ENCODE results near the gene SORD.
"Not testable (repeated sequence)": the region's sequence is repeated elsewhere in the genome, so short reads cannot be mapped to it uniquely, and the experiment has no call there.

The SORD gene

DNA sequence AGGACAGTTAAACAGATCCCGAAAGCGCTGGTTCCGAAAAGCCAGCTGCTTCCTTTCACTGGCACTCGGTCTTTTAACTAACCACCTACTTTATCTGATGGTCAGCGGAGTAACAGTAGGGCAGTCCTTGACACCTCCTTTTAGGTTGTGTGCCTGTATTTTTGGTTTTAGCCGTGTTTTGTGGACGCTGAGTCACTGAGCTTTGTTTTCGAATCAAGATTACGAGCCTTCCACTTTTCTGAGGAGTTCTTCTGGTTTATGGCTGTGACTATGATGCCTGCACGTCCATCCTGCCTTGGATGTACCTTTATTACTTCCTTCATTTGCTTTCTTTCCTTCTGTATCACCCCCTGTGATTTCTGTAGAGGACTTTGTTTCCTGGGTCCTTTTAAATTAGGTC lies 59.4 kb downstream of the SORD start:
- H3K9ac ChIP-seq; H3K27me3 ChIP-seq; H4K20me1 ChIP-seq; H3K9me3 ChIP-seq (replicated peaks in 1 of 11); H3K4me2 ChIP-seq; H3K36me3 ChIP-seq; H3K27ac ChIP-seq; H3K4me3 ChIP-seq; H3K4me1 ChIP-seq: not testable (repeated sequence)

DNA sequence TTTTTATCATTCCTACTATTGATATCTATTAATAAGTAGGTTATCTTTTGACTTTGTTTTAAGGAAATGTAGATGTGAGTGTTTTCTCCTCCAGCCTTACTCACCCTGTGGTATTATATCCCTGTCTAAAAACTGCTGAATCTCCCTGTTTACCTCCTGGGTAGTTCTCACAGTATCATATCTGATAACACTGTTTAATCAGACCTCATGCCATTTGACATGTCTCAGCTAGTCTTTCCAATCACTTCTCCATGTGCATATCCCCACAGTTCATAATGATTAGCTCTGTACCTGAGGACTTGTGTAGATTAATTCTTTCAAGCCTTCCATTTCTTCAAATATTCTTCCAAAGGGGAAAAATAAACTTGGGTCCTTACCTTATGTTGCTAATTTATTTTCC lies 60.2 kb downstream of the SORD start:
- no peak overlapping the region for H3K4me2 ChIP-seq
- H3K4me1 ChIP-seq: no peaks in the 10 kb centered on the region
- H3K9ac ChIP-seq: no peak overlapping the region
- no peaks in the 10 kb centered on the region for H3K36me3 ChIP-seq
- H3K9me3 ChIP-seq (replicated peaks in 1 of 11): no peaks in the 10 kb centered on the region
- H3K27ac ChIP-seq: no peak overlapping the region
- no peaks in the 10 kb centered on the region for H3K27me3 ChIP-seq
- TF ChIP-seq Cebpa-rat (IDR thresholded peaks at IDR 0.05): no peak
- no peaks in the 10 kb centered on the region for H4K20me1 ChIP-seq
- no peak overlapping the region for H3K4me3 ChIP-seq

DNA sequence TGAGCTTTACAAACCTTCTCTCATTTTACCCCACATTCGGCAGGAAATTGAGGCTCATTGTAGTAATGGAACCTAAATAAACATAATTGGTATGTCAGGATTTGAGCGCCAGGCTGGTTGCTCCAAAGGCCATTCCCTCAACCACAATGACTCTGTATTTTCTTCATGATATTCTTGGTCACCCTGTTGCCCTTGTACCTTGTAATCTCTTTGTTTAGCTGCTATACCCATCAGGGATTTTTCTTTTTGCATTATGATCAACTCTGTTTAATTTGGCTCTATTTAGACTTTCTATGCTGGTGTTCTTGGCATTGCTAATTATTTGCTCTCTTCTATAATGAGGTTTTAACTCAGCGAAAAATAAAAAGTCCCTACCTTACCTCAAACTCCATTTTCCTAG lies 61.2 kb downstream of the SORD start:
- no peak overlapping the region for H3K4me3 ChIP-seq
- no peak overlapping the region for H3K9ac ChIP-seq
- H3K4me2 ChIP-seq: no peak overlapping the region

DNA sequence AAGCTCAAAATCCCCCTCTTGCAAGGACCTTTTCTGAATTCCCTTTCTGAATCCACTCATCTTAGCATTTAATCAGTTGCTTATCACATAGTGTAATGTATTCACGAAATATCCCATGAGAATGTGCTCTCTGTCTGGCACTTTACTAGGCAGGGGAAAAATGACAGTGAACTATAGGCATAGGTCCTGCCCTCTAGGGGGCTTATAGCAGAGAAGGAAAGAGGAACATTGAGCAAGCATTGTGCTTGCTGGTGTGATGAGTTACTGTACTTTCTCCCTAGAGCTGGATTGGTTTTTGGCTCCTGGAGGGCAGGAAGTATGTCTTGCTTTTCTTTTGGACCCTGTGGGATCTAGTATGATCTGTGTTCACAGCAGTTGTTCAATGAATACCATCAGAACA lies 64.5 kb downstream of the SORD start:
- Histone ChIP-seq H3K36me3 (no peaks in the 10 kb centered on the region), H3K27me3 (no peaks in the 10 kb centered on the region), H3K9me3 (replicated peaks in 1 of 11) (no peaks in the 10 kb centered on the region), H3K4me1 (no peaks in the 10 kb centered on the region), H3K9ac (no peak overlapping the region), H3K4me2 (no peak overlapping the region), H4K20me1 (no peaks in the 10 kb centered on the region), H3K4me3 (no peak overlapping the region), H3K27ac (no peak overlapping the region)
- no peak for TF ChIP-seq Cebpa-rat (IDR thresholded peaks at IDR 0.05)

More for the DNA sequence above, 61.2 kb downstream of the SORD start:
- no peaks in the 10 kb centered on the region for H3K27me3 ChIP-seq
- no peak overlapping the region for H3K27ac ChIP-seq
- H3K4me1 ChIP-seq: no peaks in the 10 kb centered on the region
- H3K36me3 ChIP-seq: no peaks in the 10 kb centered on the region
- H3K9me3 ChIP-seq (replicated peaks in 1 of 11): no peaks in the 10 kb centered on the region
- no peak for TF ChIP-seq Cebpa-rat (IDR thresholded peaks at IDR 0.05)
- H4K20me1 ChIP-seq: no peaks in the 10 kb centered on the region

DNA sequence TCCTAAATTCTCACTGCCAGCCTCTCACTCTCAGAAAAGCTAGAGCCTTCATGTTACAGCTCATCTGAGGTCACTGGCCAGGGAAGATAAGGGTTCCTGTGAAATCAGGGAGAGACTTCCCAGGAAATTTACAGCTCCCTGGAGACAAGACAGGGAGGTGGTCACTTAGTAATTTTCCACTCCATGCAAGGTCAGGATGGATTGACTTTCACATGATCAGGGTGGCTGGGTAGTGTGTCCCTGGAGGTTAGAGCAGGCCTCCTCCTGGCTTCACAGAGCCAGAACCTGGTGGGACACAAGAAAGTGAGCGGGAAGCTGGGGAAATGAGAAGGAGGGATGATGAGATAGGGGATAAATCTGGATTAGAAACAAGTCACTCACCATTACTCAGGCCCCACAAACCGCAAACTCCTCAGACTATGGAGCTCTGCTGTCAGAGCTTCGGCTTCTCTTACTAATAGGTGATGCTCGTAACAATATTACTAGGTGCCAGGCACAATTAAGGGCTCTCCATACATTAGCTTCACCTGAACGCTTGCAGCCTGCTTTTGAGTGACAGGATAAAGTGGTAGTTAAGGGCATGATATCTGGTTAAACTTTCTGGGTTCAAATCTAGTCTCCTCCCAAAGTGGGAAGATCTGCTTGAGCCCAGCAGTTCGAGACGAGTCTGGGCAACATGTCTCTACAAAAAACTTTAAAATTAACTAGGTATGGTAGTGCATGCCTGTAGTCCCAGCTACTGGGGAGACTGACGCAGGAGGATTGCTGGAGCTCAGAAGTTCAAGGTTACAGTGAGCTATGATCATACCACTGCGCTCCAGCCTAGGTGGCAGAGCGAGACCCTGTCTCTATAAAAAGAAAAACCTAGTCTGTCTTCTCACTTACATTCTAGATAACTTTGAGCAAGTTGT lies 66.1 kb downstream of the SORD start:
- Histone ChIP-seq H3K4me1 (no peaks in the 10 kb centered on the region), H3K4me3 (no peak overlapping the region), H3K9ac (no peak overlapping the region), H3K27me3 (no peaks in the 10 kb centered on the region), H3K9me3 (replicated peaks in 1 of 11) (no peaks in the 10 kb centered on the region), H4K20me1 (no peaks in the 10 kb centered on the region), H3K27ac (no peak overlapping the region), H3K36me3 (no peaks in the 10 kb centered on the region), H3K4me2 (no peak overlapping the region)
- TF ChIP-seq Cebpa-rat (IDR thresholded peaks at IDR 0.05): no peak

DNA sequence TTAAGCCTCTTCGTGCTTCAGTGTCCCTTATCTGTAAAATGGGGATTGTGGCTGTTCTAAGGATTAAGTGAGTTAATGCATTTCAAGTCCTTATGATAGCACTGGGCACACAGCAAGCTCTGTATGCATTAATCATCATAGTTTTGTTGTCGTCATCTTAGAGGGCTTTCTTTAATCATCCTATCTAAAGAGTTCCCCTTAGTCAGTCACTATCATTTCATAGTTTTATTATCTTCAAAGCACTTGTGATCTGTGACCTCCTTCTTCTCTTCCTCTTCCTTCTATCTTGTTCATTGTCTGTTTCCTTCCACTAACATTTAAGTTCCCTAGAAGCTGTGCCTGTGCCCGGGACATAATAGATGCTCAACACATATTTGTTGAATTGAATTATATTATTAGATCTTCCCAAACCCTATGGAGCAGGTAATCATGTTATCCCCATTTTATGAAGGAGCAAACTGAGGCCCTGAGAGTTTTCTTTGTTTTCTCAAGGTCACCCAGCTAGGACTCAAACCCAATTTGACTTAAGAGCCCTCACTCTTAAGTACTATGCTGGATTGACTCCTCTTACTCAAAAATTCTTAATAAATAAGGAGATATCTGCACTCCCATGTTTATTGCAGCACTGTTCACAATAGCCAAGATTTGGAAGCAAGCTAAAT lies 66.8 kb downstream of the SORD start:
- Histone ChIP-seq H3K27ac (no peak overlapping the region), H3K4me2 (no peak overlapping the region), H3K36me3 (no peaks in the 10 kb centered on the region), H3K4me3 (no peak overlapping the region), H3K9ac (no peak overlapping the region), H3K9me3 (replicated peaks in 1 of 11) (no peaks in the 10 kb centered on the region), H4K20me1 (no peaks in the 10 kb centered on the region), H3K27me3 (no peaks in the 10 kb centered on the region), H3K4me1 (no peaks in the 10 kb centered on the region)
- no peak for TF ChIP-seq Cebpa-rat (IDR thresholded peaks at IDR 0.05)

DNA sequence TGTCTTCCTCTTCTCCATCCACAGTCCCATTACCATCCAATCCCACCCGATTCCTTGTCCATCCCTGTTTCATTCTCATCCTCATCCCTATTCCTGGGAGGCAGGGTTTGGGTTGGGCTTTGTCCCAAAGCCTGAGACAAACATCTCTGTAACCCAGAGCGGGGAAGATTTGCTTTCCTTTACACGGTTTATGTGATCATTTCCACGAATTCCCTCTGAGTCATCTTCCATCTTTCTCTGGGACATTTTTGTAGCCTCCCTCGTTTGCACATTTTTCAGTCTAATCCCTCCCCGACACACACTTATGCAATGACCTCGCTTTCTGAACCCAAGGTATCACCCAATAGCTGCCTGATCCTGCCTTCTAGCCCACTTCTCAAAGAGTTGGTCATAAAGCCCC lies 68.2 kb downstream of the SORD start:
- Histone ChIP-seq H3K27me3 (no peaks in the 10 kb centered on the region), H4K20me1 (no peaks in the 10 kb centered on the region; a peak in 1 of 22 replicates), H3K27ac (no peak overlapping the region), H3K9me3 (replicated peaks in 1 of 11) (no peaks in the 10 kb centered on the region), H3K9ac (no peak overlapping the region), H3K4me2 (no peak overlapping the region), H3K36me3 (no peaks in the 10 kb centered on the region), H3K4me3 (no peak overlapping the region), H3K4me1 (no peaks in the 10 kb centered on the region)
- TF ChIP-seq Cebpa-rat (IDR thresholded peaks at IDR 0.05): no peak

DNA sequence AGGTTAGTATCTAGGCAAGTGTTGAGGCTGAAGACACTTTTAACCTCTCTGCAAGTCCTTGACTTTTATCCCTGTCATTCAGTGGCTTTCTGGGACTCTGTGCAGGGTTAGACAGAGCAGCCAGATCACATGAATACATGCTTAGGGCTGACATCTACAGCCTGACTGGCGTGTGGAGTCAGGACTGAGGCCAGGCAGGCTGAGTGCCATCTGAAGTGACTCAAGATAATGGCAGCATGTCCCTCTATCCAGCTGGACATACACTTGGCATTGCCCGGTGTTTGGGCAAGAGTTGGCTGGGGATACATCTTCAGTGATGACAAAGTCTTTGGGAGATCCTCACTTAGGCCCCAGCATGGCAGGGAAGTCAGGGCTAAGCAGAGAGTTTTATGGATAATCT lies 68.6 kb downstream of the SORD start:
- H3K4me1 ChIP-seq: no peaks in the 10 kb centered on the region
- H3K4me2 ChIP-seq: no peak overlapping the region
- H3K9ac ChIP-seq: no peak overlapping the region
- H3K27ac ChIP-seq: no peak overlapping the region
- H3K36me3 ChIP-seq: no peaks in the 10 kb centered on the region
- TF ChIP-seq Cebpa-rat (IDR thresholded peaks at IDR 0.05): no peak
- no peaks in the 10 kb centered on the region; a peak in 1 of 22 replicates for H4K20me1 ChIP-seq
- H3K9me3 ChIP-seq (replicated peaks in 1 of 11): no peaks in the 10 kb centered on the region
- no peak overlapping the region for H3K4me3 ChIP-seq
- no peaks in the 10 kb centered on the region for H3K27me3 ChIP-seq

DNA sequence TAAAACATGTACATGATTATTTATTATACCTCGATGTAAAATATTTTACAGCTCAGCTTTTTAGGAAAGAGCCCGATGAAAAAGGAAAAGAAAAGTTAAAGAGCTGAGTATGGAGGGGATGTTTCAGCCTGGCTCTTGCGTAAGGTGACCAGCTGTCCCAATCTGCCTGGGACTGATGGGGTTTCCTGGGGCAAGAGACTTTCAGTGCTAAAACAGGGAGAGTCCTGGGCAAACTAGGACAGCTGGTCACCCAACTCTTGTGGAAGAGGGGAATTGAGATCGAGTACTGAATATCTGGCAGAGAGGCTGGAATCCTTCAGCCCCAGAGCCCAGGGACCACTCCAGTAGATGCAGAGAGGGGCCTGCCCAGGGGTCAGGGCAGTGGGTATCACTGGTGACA lies 70.0 kb downstream of the SORD start:
- no peaks in the 10 kb centered on the region for H3K27me3 ChIP-seq
- H3K27ac ChIP-seq: no peak overlapping the region
- H3K9ac ChIP-seq: no peak overlapping the region
- no peaks in the 10 kb centered on the region for H3K36me3 ChIP-seq
- no peak overlapping the region for H3K4me2 ChIP-seq
- no peak overlapping the region for H3K4me3 ChIP-seq
- H4K20me1 ChIP-seq: no peaks in the 10 kb centered on the region; a peak in 1 of 22 replicates
- H3K9me3 ChIP-seq (replicated peaks in 1 of 11): no peaks in the 10 kb centered on the region
- H3K4me1 ChIP-seq: peaks cover 0 to 5% (median 0%) of the 10 kb centered on the region in 10 experiments; a peak in 1 of 20 replicates
- TF ChIP-seq Cebpa-rat (IDR thresholded peaks at IDR 0.05): peak in 1 of 11 experiments; percentile 4; a peak in 1 of 22 replicates
